HepG2 (cell line): Measurements from ENCODE around the gene MAN1A1. TPM values are rescaled to one million over a fixed set of nuclear protein-coding genes. Genes with fewer than 3 reads are reported as not detected.

Source experiments
- ARHGAP35 ChIP-seq: sonication (generic); formaldehyde crosslinking; IDR thresholded peaks from 2 replicates; pipeline ENCODE4 v1.9.0; 2022; ENCODE audit warnings: mild to moderate bottlenecking, inconsistent platforms, moderate library complexity, missing genetic modification reagents, borderline replicate concordance
- ELF1 ChIP-seq: sonication (generic); formaldehyde crosslinking; IDR thresholded peaks from 2 replicates; pipeline ENCODE4 v1.4.0; 2020; ENCODE audit warnings: missing genetic modification reagents
- HES4 ChIP-seq: sonication (generic); formaldehyde crosslinking; IDR thresholded peaks from 2 replicates; pipeline ENCODE4 v1.9.0; 2021; ENCODE audit warnings: mild to moderate bottlenecking, missing genetic modification reagents, borderline replicate concordance
- KAT8 ChIP-seq: IDR thresholded peaks from 2 replicates; pipeline ENCODE4 v1.6.1; 2016; ENCODE audit warnings: missing genetic modification reagents, missing compliant biosample characterization
- SMAD3 ChIP-seq: sonication (generic); formaldehyde crosslinking; IDR thresholded peaks from 2 replicates; pipeline ENCODE4 v1.4.0; 2020; ENCODE audit warnings: missing genetic modification reagents
- ZFP1 ChIP-seq: IDR thresholded peaks from 2 replicates; pipeline ENCODE4 v1.6.1; 2016
- ZFP36L1 ChIP-seq: sonication (generic); formaldehyde crosslinking; IDR thresholded peaks from 2 replicates; pipeline ENCODE4 v1.8.0; 2022; ENCODE audit warnings: mild to moderate bottlenecking, missing genetic modification reagents, moderate library complexity
- ZNF337 ChIP-seq: sonication (generic); formaldehyde crosslinking; IDR thresholded peaks from 2 replicates; pipeline ENCODE4 v1.5.1; 2020; ENCODE audit warnings: missing genetic modification reagents, low read depth, mild to moderate bottlenecking, borderline replicate concordance
- ZNF615 ChIP-seq: sonication (generic); formaldehyde crosslinking; IDR thresholded peaks from 2 replicates; pipeline ENCODE4 v1.5.0; 2020; ENCODE audit warnings: mild to moderate bottlenecking, missing genetic modification reagents, borderline replicate concordance
- ZNF790 ChIP-seq: sonication (generic); formaldehyde crosslinking; IDR thresholded peaks from 2 replicates; pipeline ENCODE4 v1.8.0; 2022; ENCODE audit warnings: missing genetic modification reagents, mild to moderate bottlenecking, borderline replicate concordance
- ZSCAN31 ChIP-seq: sonication (generic); formaldehyde crosslinking; IDR thresholded peaks from 2 replicates; pipeline ENCODE4 v1.5.0; 2020; ENCODE audit warnings: low read depth, mild to moderate bottlenecking, missing genetic modification reagents
- polyA plus RNA-seq, 8 experiments: library from polyadenylated mRNA; depleted of rRNA in 3 of 8; stranded (reverse) in 7 of 8; unstranded in 1 of 8; fragments of >200 nt; fragmentation: Illumina TruSeq in 4 of 8; extraction: Trizol in 4 of 8; gene quantifications; 2 replicates each; pipeline versions ENCODE4 v1.2.1 to v1.2.3, GENCODE V29; 2011 to 2016; ENCODE audit warnings: low read depth in 4 of 8, missing spikeins in 1 of 8, mixed read lengths in 1 of 8; ENCODE audit not compliant: insufficient read depth in 1 of 8
- total RNA-seq, 5 experiments: library from RNA; depleted of rRNA; stranded (reverse); fragments of >200 nt; fragmentation: Illumina TruSeq; extraction: Trizol; gene quantifications; 2 replicates each; pipeline ENCODE4 v1.2.3, GENCODE V29; 2016; ENCODE audit warnings: low read depth in 1 of 5
- TF ChIP-seq, protein P1 (sequence below): sonication (generic); formaldehyde crosslinking; IDR thresholded peaks from 2 replicates; pipeline ENCODE4 v1.5.1; 2020; ENCODE audit warnings: mild to moderate bottlenecking, moderate library complexity, missing genetic modification reagents
- TF ChIP-seq, protein P2 (sequence below): sonication (generic); formaldehyde crosslinking; IDR thresholded peaks from 2 replicates; pipeline ENCODE4; 2020; ENCODE audit warnings: missing genetic modification reagents, mild to moderate bottlenecking, borderline replicate concordance
- TF ChIP-seq, protein P3 (sequence below): IDR thresholded peaks from 2 replicates; pipeline ENCODE4 v1.6.1; 2016; ENCODE audit warnings: low read depth
- TF ChIP-seq, protein P4 (sequence below), 2 experiments: sonication (generic) in 1 of 2; formaldehyde crosslinking in 1 of 2; IDR thresholded peaks; 2 replicates each; pipeline versions ENCODE4 v1.6.1 to v1.9.0; 2014 to 2022; ENCODE audit warnings: antibody characterized with exemption in 1 of 2, borderline replicate concordance in 1 of 2, inconsistent platforms in 1 of 2, low read depth in 1 of 2, missing genetic modification reagents in 1 of 2

Gene MAN1A1
- total and polyA plus RNA-seq, 2 of the 13 experiments (the other 11 are each of a cell fraction or from before 2014, with no cell fraction given) = 156 to 236 TPM

DNA sequence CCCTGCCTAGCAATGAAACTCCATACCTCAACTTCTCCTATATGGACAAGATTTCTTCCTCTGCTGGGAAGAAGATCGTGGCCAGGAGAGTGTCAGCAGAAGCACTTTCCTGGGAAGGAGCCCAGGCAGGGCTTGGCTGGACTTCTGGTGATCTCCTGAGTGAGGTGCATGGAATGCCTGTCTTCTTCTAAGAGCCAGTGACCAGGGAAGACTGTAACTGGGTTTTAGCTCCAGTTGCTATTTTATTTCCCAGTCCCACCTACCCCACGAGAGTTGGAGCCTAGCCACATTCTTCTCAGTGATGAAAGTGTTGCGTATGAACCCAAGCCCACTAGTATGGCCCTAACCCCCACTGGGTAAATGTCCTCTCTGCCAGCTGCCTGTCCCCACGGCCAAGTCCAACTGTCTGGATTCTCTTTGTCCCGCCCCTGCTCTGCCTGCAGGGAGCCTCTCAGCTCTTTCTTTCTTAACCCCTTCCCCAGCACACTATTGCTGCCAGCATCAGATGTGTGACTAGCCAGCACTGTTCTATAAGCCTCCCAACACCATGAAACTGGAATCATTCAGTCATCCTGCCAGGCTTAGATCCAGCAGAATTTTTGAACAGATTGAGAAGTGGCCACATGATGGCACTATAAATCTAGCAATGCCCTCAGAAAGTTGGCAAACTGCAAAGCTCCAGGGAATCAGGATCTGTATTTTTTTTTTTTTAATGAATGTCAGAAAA is 201.3 kb downstream of the MAN1A1 start (continued):
- TF ChIP-seq, protein P1, sequence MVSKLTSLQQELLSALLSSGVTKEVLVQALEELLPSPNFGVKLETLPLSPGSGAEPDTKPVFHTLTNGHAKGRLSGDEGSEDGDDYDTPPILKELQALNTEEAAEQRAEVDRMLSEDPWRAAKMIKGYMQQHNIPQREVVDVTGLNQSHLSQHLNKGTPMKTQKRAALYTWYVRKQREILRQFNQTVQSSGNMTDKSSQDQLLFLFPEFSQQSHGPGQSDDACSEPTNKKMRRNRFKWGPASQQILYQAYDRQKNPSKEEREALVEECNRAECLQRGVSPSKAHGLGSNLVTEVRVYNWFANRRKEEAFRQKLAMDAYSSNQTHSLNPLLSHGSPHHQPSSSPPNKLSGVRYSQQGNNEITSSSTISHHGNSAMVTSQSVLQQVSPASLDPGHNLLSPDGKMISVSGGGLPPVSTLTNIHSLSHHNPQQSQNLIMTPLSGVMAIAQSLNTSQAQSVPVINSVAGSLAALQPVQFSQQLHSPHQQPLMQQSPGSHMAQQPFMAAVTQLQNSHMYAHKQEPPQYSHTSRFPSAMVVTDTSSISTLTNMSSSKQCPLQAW (CRISPR knock-in tag) = peak; percentile 54
- TF ChIP-seq ZFP36L1 (peak; percentile 61; the same call in 1 of the 2 replicates), ZSCAN31 (CRISPR knock-in tag) (no peak), ZNF615 (CRISPR knock-in tag) (peak; percentile 58; the same call in 1 of the 2 replicates), ARHGAP35 (CRISPR knock-in tag) (no peak), ZNF790 (CRISPR knock-in tag) (0 out of 2 replicates have a peak, but pooled peaks have one; percentile 16), ELF1 (CRISPR knock-in tag) (no peak), SMAD3 (CRISPR knock-in tag) (peak; percentile 63; the same call in 1 of the 2 replicates), ZFP1 (CRISPR knock-in tag) (peak; percentile 51; the same call in 1 of the 2 replicates), KAT8 (0 out of 2 replicates have a peak, but pooled peaks have one; percentile 17), HES4 (no peak), ZNF337 (CRISPR knock-in tag) (0 out of 2 replicates have a peak, but pooled peaks have one; percentile 38)
- TF ChIP-seq, protein P2, sequence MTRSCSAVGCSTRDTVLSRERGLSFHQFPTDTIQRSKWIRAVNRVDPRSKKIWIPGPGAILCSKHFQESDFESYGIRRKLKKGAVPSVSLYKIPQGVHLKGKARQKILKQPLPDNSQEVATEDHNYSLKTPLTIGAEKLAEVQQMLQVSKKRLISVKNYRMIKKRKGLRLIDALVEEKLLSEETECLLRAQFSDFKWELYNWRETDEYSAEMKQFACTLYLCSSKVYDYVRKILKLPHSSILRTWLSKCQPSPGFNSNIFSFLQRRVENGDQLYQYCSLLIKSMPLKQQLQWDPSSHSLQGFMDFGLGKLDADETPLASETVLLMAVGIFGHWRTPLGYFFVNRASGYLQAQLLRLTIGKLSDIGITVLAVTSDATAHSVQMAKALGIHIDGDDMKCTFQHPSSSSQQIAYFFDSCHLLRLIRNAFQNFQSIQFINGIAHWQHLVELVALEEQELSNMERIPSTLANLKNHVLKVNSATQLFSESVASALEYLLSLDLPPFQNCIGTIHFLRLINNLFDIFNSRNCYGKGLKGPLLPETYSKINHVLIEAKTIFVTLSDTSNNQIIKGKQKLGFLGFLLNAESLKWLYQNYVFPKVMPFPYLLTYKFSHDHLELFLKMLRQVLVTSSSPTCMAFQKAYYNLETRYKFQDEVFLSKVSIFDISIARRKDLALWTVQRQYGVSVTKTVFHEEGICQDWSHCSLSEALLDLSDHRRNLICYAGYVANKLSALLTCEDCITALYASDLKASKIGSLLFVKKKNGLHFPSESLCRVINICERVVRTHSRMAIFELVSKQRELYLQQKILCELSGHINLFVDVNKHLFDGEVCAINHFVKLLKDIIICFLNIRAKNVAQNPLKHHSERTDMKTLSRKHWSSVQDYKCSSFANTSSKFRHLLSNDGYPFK (CRISPR knock-in tag) = peak; percentile 49; the same call in 1 of the 2 replicates
- TF ChIP-seq, protein P3, sequence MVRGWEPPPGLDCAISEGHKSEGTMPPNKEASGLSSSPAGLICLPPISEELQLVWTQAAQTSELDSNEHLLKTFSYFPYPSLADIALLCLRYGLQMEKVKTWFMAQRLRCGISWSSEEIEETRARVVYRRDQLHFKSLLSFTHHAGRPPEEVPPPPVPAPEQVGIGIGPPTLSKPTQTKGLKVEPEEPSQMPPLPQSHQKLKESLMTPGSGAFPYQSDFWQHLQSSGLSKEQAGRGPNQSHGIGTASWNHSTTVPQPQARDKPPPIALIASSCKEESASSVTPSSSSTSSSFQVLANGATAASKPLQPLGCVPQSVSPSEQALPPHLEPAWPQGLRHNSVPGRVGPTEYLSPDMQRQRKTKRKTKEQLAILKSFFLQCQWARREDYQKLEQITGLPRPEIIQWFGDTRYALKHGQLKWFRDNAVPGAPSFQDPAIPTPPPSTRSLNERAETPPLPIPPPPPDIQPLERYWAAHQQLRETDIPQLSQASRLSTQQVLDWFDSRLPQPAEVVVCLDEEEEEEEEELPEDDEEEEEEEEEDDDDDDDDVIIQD = peak; percentile 31; the same call in 1 of the 2 replicates
- TF ChIP-seq, protein P4, sequence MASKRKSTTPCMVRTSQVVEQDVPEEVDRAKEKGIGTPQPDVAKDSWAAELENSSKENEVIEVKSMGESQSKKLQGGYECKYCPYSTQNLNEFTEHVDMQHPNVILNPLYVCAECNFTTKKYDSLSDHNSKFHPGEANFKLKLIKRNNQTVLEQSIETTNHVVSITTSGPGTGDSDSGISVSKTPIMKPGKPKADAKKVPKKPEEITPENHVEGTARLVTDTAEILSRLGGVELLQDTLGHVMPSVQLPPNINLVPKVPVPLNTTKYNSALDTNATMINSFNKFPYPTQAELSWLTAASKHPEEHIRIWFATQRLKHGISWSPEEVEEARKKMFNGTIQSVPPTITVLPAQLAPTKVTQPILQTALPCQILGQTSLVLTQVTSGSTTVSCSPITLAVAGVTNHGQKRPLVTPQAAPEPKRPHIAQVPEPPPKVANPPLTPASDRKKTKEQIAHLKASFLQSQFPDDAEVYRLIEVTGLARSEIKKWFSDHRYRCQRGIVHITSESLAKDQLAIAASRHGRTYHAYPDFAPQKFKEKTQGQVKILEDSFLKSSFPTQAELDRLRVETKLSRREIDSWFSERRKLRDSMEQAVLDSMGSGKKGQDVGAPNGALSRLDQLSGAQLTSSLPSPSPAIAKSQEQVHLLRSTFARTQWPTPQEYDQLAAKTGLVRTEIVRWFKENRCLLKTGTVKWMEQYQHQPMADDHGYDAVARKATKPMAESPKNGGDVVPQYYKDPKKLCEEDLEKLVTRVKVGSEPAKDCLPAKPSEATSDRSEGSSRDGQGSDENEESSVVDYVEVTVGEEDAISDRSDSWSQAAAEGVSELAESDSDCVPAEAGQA (IDR thresholded peaks at IDR 0.05; ENCODE audit: low read depth) = no peak
- TF ChIP-seq, protein P4 (CRISPR knock-in tag; IDR thresholded peaks at IDR 0.05; ENCODE audit: borderline replicate concordance) = 0 out of 2 replicates have a peak, but pooled peaks have one; percentile 14
